GM12873 (cell line): ENCODE results near the gene UROD.

Experiments
- TF ChIP-seq, protein P1 (sequence below): IDR thresholded peaks from 2 replicates; pipeline ENCODE4 v1.5.1; 2012; ENCODE audit warnings: low read depth, mild to moderate bottlenecking, moderate library complexity, low read length, control low read depth; ENCODE audit not compliant: insufficient read depth; ENCODE audit errors: missing control alignments

UROD gene

GRCh38 chr1:44988531-44989156 lies 23.4 kb upstream of the UROD start:
- TF ChIP-seq, protein P1, sequence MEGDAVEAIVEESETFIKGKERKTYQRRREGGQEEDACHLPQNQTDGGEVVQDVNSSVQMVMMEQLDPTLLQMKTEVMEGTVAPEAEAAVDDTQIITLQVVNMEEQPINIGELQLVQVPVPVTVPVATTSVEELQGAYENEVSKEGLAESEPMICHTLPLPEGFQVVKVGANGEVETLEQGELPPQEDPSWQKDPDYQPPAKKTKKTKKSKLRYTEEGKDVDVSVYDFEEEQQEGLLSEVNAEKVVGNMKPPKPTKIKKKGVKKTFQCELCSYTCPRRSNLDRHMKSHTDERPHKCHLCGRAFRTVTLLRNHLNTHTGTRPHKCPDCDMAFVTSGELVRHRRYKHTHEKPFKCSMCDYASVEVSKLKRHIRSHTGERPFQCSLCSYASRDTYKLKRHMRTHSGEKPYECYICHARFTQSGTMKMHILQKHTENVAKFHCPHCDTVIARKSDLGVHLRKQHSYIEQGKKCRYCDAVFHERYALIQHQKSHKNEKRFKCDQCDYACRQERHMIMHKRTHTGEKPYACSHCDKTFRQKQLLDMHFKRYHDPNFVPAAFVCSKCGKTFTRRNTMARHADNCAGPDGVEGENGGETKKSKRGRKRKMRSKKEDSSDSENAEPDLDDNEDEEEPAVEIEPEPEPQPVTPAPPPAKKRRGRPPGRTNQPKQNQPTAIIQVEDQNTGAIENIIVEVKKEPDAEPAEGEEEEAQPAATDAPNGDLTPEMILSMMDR: no peak

DNA sequence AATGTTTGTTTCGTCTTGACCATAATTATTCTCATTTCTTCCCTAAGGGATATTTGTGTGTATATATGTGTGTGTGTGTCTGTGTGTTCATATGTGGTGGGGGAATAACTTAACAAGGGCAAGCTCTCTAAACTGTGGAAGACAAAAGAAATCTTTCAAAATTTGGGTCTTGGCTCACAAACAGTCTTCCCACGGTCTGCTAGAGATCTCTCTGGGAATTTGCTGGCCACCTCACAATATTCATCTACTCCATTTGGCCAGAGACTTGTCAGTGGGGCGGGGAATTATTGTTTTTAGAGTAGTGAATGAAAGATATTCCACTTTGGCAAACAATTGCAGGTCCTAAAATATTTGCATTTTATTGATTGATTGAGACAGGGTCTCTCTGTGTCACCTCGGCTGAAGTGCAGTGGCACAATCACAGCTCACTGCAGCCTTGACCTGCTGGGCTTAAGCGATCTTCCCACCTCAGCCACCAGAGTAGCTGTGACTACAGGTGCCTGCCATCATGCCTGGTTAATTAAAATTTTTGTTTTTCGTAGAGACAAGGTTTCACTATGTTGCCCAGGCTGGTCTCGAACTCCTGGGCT lies 17.6 kb upstream of the UROD start:
- TF ChIP-seq, protein P1: no peak

GRCh38 chr1:44995467-44996238 lies 16.4 kb upstream of the UROD start:
- TF ChIP-seq, protein P1: no peak

- TF ChIP-seq, protein P1: no peak
Observed at GRCh38 chr1:44999232-44999631, 12.8 kb upstream of the UROD start.

- TF ChIP-seq, protein P1: no peak
Observed at GRCh38 chr1:45001011-45001481, 11.0 kb upstream of the UROD start.

DNA sequence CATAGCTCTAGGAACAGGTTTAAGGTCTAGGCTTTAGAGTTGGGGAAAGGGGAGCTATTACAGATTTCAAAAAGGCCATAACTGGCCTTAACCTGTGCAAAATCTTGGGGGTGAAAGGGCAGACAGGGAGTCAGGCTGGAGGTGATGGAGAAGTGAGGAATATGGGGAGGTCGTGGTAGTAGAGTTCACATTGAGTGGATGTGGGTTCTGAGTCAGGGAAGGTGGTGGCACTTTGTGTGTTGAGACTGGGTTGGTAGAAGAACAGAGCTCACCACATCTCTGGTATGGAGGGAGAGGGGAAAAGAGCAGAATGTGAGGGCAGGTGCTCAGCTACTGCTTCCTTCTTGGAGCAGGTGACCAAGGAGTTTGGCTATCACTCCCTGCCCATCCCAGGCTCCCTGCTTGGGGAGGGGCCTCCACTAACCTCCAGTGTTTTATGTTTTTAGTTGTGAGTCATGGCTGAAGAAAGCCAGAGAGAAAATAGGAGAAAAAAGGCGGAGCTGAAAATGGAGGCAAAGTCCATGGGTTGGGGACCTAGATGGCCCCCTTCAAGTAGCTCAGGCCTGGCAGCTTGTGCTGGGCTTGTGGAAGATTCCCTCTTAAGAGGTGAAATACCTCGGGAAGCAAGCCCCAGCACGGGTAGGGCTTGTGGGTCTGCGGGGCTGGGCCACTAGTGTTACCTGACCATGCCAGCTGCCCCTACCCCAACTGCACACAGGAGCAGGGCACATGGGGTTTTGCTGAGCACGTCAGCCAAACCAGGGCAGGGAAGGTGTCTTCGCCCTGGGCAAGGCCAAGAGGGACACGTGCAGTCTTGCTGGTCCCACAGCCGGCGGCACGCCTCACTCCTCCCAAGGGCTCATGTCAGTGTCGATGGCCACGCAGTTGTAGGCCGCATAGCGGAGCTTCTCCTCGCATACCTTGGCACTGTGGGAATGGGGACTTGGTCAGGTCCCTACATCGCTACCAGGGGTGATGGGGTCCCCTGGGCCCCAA lies 9.1 kb upstream of the UROD start:
- TF ChIP-seq, protein P1: no peak

DNA sequence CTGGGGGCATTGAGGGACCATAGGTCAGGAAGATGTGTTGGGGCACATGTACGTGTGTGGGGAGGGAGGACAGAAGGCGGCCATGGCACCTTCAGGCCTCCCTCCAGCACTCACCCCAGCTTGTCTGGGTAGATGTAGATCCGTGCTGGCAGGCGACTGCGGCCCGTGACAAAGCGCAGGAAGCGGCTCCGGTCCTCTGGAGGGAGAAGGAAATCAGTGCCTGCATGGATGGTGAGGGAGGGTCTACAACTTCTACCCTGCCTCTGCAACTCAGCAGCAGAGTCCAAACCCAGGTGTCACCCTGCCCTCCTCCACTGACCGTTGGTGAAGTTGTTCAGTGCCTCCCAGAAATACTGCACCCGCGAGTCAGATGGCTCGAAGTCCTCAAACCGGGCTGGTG lies 8.3 kb upstream of the UROD start:
- TF ChIP-seq, protein P1: no peak
